Fibroblast of villous mesenchyme (primary cell): ENCODE results near the gene MCCD1. TPM values are rescaled to one million over a fixed set of nuclear protein-coding genes. Genes with fewer than 3 reads are reported as not detected.
"Not testable (repeated sequence)": the region's sequence is repeated elsewhere in the genome, so short reads cannot be mapped to it uniquely, and the experiment has no call there.

Experiments
- DNase-seq: peaks from one replicate; pipeline ENCODE4 v3.0.0-alpha.2; 2010; ENCODE audit warnings: low read depth
- H3K4me3 ChIP-seq: 2 replicates; pipeline ENCODE4 v1.5.1; 2011; ENCODE audit warnings: low read depth, mild to moderate bottlenecking, low read length
- total RNA-seq: library from RNA; depleted of rRNA; stranded (reverse); fragments of >200 nt; gene quantifications from 2 replicates; pipeline ENCODE4 v1.2.3, GENCODE V29; 2012
- TF ChIP-seq, protein P1 (sequence below): IDR thresholded peaks from 2 replicates; pipeline ENCODE4 v1.5.1; 2012; ENCODE audit warnings: low read depth, mild to moderate bottlenecking, low read length; ENCODE audit not compliant: insufficient read depth

MCCD1 gene
- total RNA-seq, 1 donor = not detected

DNA sequence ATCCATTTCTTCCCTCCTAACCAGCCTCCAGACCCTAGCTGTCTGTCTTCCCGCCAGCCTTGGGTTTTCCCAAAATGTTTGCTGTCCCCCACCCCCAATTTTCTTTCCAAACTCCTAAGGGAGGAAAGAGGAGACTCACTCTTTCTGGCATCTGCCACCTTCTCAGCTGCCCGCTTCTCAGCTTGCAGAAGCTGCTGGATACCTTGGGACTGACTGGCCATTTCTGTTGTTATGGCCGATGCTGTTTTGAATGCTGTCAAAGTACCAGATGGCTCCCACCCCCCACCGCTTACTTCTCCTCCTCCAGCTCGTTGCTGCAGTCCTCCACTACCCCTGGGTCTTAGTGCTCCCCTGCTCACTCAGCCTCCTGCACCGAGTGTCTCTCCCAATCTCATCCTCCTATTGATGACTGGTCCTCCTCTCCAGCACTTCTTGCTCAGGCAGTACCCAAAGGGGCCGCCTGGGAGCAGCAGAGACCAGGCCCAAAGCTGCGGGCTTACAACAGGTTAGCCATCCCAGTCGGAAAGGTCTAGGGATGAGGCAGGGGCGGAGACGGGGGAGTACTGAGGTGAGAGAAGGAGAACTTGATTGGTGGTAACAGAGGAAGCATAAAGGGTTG is 17.7 kb downstream of the MCCD1 start, which contains the start of gene ATP6V1G2:
Gene ATP6V1G2 (minus strand): TSS at position 270 of the 619 bp plus-strand sequence. CDS start 49 bp downstream, at position 221.
- peak; percentile 93 for DNase-seq
- peak within 1 kb of the TSS; percentile 64 for H3K4me3 ChIP-seq
- TF ChIP-seq, protein P1, sequence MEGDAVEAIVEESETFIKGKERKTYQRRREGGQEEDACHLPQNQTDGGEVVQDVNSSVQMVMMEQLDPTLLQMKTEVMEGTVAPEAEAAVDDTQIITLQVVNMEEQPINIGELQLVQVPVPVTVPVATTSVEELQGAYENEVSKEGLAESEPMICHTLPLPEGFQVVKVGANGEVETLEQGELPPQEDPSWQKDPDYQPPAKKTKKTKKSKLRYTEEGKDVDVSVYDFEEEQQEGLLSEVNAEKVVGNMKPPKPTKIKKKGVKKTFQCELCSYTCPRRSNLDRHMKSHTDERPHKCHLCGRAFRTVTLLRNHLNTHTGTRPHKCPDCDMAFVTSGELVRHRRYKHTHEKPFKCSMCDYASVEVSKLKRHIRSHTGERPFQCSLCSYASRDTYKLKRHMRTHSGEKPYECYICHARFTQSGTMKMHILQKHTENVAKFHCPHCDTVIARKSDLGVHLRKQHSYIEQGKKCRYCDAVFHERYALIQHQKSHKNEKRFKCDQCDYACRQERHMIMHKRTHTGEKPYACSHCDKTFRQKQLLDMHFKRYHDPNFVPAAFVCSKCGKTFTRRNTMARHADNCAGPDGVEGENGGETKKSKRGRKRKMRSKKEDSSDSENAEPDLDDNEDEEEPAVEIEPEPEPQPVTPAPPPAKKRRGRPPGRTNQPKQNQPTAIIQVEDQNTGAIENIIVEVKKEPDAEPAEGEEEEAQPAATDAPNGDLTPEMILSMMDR = peak; percentile 100

DNA sequence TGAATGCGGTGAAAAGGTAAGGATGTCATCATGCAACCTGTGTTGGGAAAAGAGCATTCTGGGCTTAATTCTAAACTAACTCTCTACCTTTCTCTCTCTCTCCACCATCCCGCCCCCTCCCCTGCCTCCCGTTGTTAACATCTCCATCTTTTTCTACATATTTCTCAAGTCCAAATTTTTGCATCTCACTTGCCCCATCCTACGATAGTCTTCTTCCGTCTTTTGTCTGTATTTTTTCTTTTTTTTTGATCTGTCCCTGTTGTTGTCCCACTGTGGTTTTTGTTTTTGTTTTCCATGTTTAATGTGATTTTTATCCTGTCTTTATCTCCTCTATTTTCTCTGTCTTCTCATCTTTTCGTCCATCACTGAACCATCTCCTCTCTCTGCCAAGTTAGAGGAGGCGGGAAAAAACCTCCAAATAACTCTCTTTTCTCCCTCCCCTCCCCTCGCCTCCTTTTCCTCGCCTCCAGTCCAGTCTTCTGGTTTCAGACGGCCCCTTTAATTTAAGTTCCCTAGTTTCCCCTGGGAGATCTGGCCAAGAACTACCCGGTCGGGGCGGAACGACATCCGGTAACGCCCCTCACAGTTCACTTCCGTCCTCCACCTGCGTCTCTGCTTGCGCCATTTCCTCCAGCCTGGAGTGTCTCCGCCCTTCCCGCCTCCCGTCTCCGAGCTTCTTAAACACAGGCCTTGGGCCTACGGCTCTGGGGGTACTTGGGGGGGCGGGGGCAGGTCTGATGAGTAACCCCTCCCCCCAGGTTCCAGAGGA is 18.4 kb downstream of the MCCD1 start, which contains the start of gene NFKBIL1:
Gene NFKBIL1 (plus strand): TSS at position 651 of the 769 bp plus-strand sequence. CDS start 87 bp downstream, at position 738.
- H3K4me3 ChIP-seq = peak within 1 kb of the TSS; percentile 64
- TF ChIP-seq, protein P1 = no peak
- peak; percentile 98 for DNase-seq

DNA sequence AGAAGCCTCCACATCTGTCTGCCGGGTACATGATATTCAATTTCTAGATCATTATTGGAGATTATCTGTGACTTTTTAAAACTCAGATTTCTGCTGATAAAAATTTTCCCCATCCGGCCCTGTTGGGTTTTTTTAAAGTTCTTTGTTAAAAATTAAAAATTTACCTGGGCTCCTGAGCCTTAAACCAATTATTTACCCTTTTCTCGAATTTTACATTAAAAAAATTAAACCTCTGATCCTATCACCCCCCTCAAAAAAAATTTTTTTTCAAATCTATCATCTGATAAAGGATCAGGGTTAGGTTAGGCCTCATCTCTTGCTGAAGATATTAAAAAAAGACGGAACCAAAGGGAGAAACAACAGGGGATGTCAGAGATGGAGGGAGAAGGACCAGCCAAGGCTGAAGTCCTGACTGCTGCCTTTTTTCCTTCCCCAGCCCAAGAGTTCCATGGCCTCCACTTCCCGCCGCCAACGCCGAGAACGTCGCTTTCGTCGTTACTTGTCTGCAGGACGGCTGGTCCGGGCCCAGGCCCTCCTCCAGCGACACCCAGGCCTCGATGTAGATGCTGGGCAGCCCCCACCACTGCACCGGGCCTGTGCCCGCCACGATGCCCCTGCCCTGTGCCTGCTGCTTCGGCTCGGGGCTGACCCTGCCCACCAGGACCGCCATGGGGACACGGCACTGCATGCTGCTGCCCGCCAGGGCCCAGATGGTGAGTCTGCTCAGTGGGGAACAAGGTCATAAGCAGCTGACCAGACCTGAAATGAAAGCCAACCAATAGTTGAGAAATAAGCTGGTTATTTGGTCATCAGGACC is 19.2 kb downstream of the MCCD1 start:
- TF ChIP-seq, protein P1 = no peak
- DNase-seq = peak; percentile 33
- peak overlapping the region; percentile 64 for H3K4me3 ChIP-seq

DNA sequence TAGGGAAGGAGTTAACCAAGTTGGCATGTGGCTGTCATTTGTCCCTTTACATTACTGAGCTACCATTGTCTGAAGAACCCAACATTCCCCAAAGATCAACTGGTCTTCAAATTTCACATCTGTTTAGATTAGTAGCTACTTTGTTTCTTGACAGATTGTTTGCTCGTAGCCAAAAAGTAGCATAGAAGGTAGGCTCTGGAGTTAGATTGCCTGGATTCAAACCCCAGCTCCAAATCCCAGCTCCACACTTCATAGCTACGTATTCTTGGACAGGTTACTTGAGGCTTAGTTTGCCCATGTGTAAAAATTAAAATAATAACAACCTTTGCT is 19.7 kb downstream of the MCCD1 start:
- TF ChIP-seq, protein P1 = no peak
- DNase-seq = no peak
- peak overlapping the region; percentile 64 for H3K4me3 ChIP-seq

DNA sequence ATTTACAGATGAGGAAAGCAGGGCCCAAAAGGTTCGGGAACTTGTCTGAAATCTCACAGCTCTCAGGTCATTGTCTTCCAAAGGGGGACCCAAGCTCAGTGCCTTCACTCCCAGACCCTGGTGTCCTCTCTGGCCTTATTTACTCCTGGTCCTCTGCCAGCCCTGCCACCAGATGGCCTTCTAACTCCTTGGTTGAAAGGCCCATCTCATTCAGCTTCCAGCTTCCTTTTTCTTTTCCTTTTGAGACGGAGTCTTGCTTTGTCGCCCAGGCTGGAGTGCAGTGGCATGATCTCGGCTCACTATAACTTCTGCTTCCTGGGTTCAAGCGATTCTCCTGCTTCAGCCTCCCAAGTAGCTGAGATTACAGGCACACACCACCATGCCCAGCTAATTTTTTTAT is 22.6 kb downstream of the MCCD1 start:
- TF ChIP-seq, protein P1 = peak; percentile 61
- H3K4me3 ChIP-seq = not testable (repeated sequence)
- peak; percentile 72 for DNase-seq

DNA sequence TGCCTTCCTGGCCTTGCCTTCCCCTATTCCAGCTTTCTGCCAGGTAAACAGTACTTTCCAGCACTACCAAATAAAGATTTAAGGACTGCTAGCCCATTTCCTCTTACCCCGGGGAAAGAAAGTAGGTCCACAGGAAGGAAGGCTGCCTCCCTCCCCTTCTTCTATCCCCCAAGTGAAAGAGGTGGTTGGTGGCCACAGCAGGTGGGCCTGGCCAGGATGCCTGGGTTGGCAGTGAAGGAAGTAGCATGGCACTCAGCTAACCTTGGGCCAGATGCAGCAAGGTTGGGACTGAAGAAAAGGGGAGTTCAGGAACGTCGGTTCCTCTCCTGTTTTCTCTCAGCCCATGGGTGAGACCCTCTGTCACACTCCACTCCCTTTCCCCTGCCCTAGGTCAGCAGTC is 27.5 kb downstream of the MCCD1 start:
- no peak overlapping the region for H3K4me3 ChIP-seq
- TF ChIP-seq, protein P1 = no peak
- no peak for DNase-seq
